Stomach (tissue), 9 donors: ENCODE results near the gene AP1S2. TPM values are rescaled to one million over a fixed set of nuclear protein-coding genes. Genes with fewer than 3 reads are reported as not detected.

Experiments used
- DNase-seq, 2 donors: peaks; one replicate each; pipeline versions ENCODE4 v3.0.0 to v3.0.0-alpha.2; 2013 to 2019
- H3K27ac ChIP-seq, 5 donors: fragments of 200-600 bp in 4 of 5; sonication (generic) in 4 of 5; one replicate each; pipeline ENCODE4 v1.5.1; 2013 to 2019; ENCODE audit warnings: mild to moderate bottlenecking in 1 of 5, moderate library complexity in 1 of 5
- H3K27me3 ChIP-seq, 3 donors: fragments of 200-600 bp; sonication (generic); one replicate each; pipeline ENCODE4 v1.5.1; 2017 to 2019; ENCODE audit warnings: mixed run types in 1 of 3
- H3K36me3 ChIP-seq, 4 donors: fragments of 200-600 bp; sonication (generic); 1 replicate in 3 of 4; 2 replicates in 1 of 4; pipeline ENCODE4 v1.5.1; 2016 to 2019
- H3K4me1 ChIP-seq, 4 donors: fragments of 200-600 bp; sonication (generic); one replicate each; pipeline ENCODE4 v1.5.1; 2016 to 2019
- H3K4me3 ChIP-seq, 4 donors: fragments of 200-600 bp; sonication (generic) in 3 of 4; one replicate each; pipeline ENCODE4 v1.5.1; 2016 to 2019; ENCODE audit warnings: mild to moderate bottlenecking in 1 of 4
- H3K9me3 ChIP-seq, 4 donors: fragments of 200-600 bp; sonication (generic); one replicate each; pipeline ENCODE4 v1.5.1; 2016 to 2019
- CTCF ChIP-seq, 7 experiments: fragments of 450-650 bp in 4 of 7; fragments of 200-600 bp in 3 of 7; sonication (generic) in 3 of 7; IDR thresholded peaks; one replicate each; pipeline ENCODE4 v1.5.1; 2016 to 2019; ENCODE audit warnings: antibody characterized with exemption in 7 of 7, control low read depth in 2 of 7, mild to moderate bottlenecking in 1 of 7
- EP300 ChIP-seq: sonication (generic); formaldehyde crosslinking; IDR thresholded peaks from one replicate; pipeline ENCODE4 v1.6.1; 2017; ENCODE audit warnings: antibody characterized with exemption
- POLR2A ChIP-seq, 4 donors: fragments of 450-650 bp; IDR thresholded peaks; one replicate each; pipeline ENCODE4 v1.6.1; 2016; ENCODE audit warnings: antibody characterized with exemption in 4 of 4, control low read depth in 2 of 4, mild to moderate bottlenecking in 1 of 4, moderate library complexity in 1 of 4
- POLR2AphosphoS5 ChIP-seq, 3 donors: sonication (generic); formaldehyde crosslinking; IDR thresholded peaks; one replicate each; pipeline ENCODE4 v1.6.1; 2016; ENCODE audit warnings: antibody characterized with exemption in 3 of 3
- WGBS, 5 donors: extraction: QIAGEN DNeasy Blood & Tissue Kit in 3 of 5; methylation state at CpG; one replicate each; pipeline versions ENCODE4 v1.1.5 to v1.1.7; 2013 to 2018; 5-methylcytosine and 5-hydroxymethylcytosine counted together
- intact Hi-C: fragments of 100-400 bp; cut with DNase I; formaldehyde crosslinking; loops from one replicate; pipeline ENCODE4 v1.15.1; 2023; ENCODE audit warnings: low total_unique reads
- polyA plus RNA-seq, 3 donors: library from polyadenylated mRNA; stranded (reverse); fragments of 200-250 nt; gene quantifications; one replicate each; pipeline ENCODE4 v1.2.3, GENCODE V29; 2013
- total RNA-seq, 5 donors: library from RNA; depleted of rRNA; stranded (reverse); fragments of >200 nt; gene quantifications; one replicate each; pipeline versions ENCODE4 v1.1.0 to v1.2.3, GENCODE V29; 2014 to 2016
- donor health status: healthy with polysubstance abuse.
- donor health status: Bipolar disorder and iron deficiency.
- donor health status: healthy.

Gene AP1S2
- total and polyA plus RNA-seq, 8 donors: 8.1 to 146 (median 18.2) TPM

- no peak for DNase-seq
- Histone ChIP-seq H3K27me3 (no peaks in the 10 kb centered on the region), H3K27ac (no peak overlapping the region), H3K9me3 (no peaks in the 10 kb centered on the region), H3K4me3 (no peak overlapping the region), H3K4me1 (no peaks in the 10 kb centered on the region), H3K36me3 (peaks cover 0 to 100% (median 83%) of the 10 kb centered on the region in 4 donors)
- 91 to 99% (median 98%) methylated on average over 4 of the region's 4 CpGs for WGBS, 5 donors
- intact Hi-C loops: no loop called here
- TF ChIP-seq EP300 (no peak), CTCF (IDR thresholded peaks at IDR 0.05) (no peak), POLR2AphosphoS5 (IDR thresholded peaks at IDR 0.05) (no peak), POLR2A (IDR thresholded peaks at IDR 0.05) (no peak)
Observed at GRCh38 chrX:15808254-15808653, 46.4 kb downstream of the AP1S2 start.

DNA sequence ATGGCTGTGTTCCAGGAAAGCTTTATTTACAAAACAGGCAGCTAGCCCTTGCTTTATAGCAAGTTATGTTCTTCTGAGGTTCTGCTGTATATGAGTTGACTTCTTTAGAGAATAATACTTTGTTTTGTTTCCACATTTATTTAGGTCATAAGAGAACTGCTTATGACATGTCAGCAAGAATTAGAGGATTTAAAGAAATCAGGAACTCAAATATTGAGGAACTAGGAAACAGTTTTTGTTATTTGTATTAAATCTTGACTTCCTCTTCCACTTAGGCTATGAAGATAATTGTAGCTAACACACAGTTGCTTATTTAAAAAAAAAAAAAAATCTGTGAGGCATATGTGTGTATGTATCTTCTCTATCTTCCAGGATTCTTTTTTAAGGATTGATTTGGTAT, 50.0 kb downstream of the AP1S2 start:
- Histone ChIP-seq H3K36me3 (peaks cover 0 to 93% (median 78%) of the 10 kb centered on the region in 4 donors), H3K4me3 (no peak overlapping the region), H3K4me1 (no peaks in the 10 kb centered on the region), H3K27me3 (no peaks in the 10 kb centered on the region), H3K27ac (no peak overlapping the region), H3K9me3 (no peaks in the 10 kb centered on the region)
- TF ChIP-seq POLR2AphosphoS5 (IDR thresholded peaks at IDR 0.05): no peak
- no peak for TF ChIP-seq POLR2A (IDR thresholded peaks at IDR 0.05)
- TF ChIP-seq EP300: no peak
- TF ChIP-seq CTCF (IDR thresholded peaks at IDR 0.05): no peak
- no peak for DNase-seq
- intact Hi-C loops: no loop called here

DNA sequence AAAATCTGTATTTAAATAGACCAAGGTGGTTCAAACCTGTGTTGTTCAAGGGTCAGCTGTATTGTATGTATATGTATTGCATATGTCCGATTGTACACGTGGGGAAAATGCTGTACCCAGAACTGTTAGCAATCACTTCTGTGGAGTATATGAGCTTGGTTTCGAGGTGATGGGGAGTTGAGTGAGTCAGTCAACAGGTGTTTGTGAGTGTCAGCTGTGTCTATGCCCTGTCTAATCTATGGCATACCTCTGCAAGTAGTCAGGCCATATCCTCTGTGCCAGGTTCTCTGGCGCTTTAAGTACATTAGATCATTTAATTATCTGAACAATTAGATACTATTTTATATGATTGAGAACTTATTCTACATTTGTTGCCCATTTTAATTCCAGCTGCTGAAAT, 56.9 kb downstream of the AP1S2 start:
- H3K36me3 ChIP-seq: peaks cover 0 to 72% (median 50%) of the 10 kb centered on the region in 4 donors
- H3K27me3 ChIP-seq: no peaks in the 10 kb centered on the region
- no peak for DNase-seq
- intact Hi-C loops: no loop called here
- TF ChIP-seq POLR2AphosphoS5 (IDR thresholded peaks at IDR 0.05): no peak
- H3K4me1 ChIP-seq: peaks cover 0 to 16% (median 2%) of the 10 kb centered on the region in 4 donors
- no peak overlapping the region for H3K27ac ChIP-seq
- no peaks in the 10 kb centered on the region for H3K9me3 ChIP-seq
- 70 to 94% (median 92%) methylated on average over 4 of the region's 4 CpGs for WGBS, 5 donors
- no peak overlapping the region for H3K4me3 ChIP-seq

GRCh38 chrX:15790769-15791290, 63.8 kb downstream of the AP1S2 start:
- intact Hi-C loops: no loop called here
- peak overlapping the region; percentile 82 to 93 (median 88) for H3K27ac ChIP-seq

More at GRCh38 chrX:15790769-15791290, 63.8 kb downstream of the AP1S2 start:
- Histone ChIP-seq H3K9me3 (no peaks in the 10 kb centered on the region), H3K27me3 (no peaks in the 10 kb centered on the region), H3K4me1 (peaks cover 0 to 44% (median 19%) of the 10 kb centered on the region in 4 donors), H3K4me3 (peak overlapping the region; percentile 68 to 84 (median 76)), H3K36me3 (peaks cover 0 to 27% (median 15%) of the 10 kb centered on the region in 4 donors)
- DNase-seq: peak; percentile 26 to 45
- 0 to 2% (median 0%) methylated on average over 15 of the region's 15 CpGs for WGBS, 5 donors
- TF ChIP-seq EP300 (no peak), CTCF (IDR thresholded peaks at IDR 0.05) (no peak), POLR2AphosphoS5 (IDR thresholded peaks at IDR 0.05) (no peak), POLR2A (IDR thresholded peaks at IDR 0.05) (no peak)
